ENCODE results near the gene HBE1.

- TF ChIP-seq POLR2A (IDR thresholded peaks at IDR 0.05) (no peak), CTCF (IDR thresholded peaks at IDR 0.05) (no peak), EP300 (IDR thresholded peaks at IDR 0.05) (no peak)
These were observed 8.2 kb upstream of the HBE1 start for GRCh38 chr11:5277807-5278382.
